B cell (primary cell): ENCODE data around the gene RMND5A. TPM values are rescaled to one million over a fixed set of nuclear protein-coding genes. Genes with fewer than 3 reads are reported as not detected.
"Not testable (repeated sequence)": the region's sequence is repeated elsewhere in the genome, so short reads cannot be mapped to it uniquely, and the experiment has no call there.

Experiments used
- ATAC-seq: fragments of 200-7000 bp; cut with Tn5 transposase; one replicate; pipeline ENCODE4 v1.10.0; 2021; ENCODE audit warnings: low read depth, mild to moderate bottlenecking, moderate number of reproducible peaks, moderate library complexity
- CTCF ChIA-PET: fragments of 350-600 bp; sonication (Branson Sonifier 250); formaldehyde crosslinking; loops from one replicate; lab custom pipeline; 2021; ENCODE audit warnings: antibody characterized with exemption, inconsistent platforms; lab: Charles Lee
- POLR2A ChIA-PET: fragments of 350-600 bp; sonication (Branson Sonifier 250); formaldehyde crosslinking; loops from one replicate; lab custom pipeline; 2021; ENCODE audit warnings: antibody characterized with exemption; lab: Charles Lee
- DNase-seq: peaks from one replicate; pipeline ENCODE4 v3.0.0; 2013
- H2AFZ ChIP-seq: 2 replicates; pipeline ENCODE4 v1.6.1; 2012; ENCODE audit warnings: mild to moderate bottlenecking, low read depth, low read length; ENCODE audit not compliant: insufficient read depth, poor library complexity, severe bottlenecking
- H3K27ac ChIP-seq, 2 donors: 1 replicate in 1 of 2; 2 replicates in 1 of 2; pipeline ENCODE4 v1.5.1; 2012 to 2013; ENCODE audit warnings: low read length in 2 of 2, mild to moderate bottlenecking in 2 of 2, moderate library complexity in 1 of 2
- H3K27me3 ChIP-seq, 4 experiments: fragments of 200-600 bp in 1 of 4; sonication (generic) in 1 of 4; replicated peaks in 1 of 4; 1 replicate in 2 of 4; 2 replicates in 2 of 4; pipeline versions ENCODE4 v1.6.1 to v1.7.0; 2013 to 2016; ENCODE audit warnings: low read length in 3 of 4, mild to moderate bottlenecking in 2 of 4, mixed read lengths in 1 of 4, moderate library complexity in 1 of 4; ENCODE audit not compliant: insufficient read depth in 4 of 4, control insufficient read depth in 3 of 4; ENCODE audit errors: control extremely low read depth in 1 of 4
- H3K36me3 ChIP-seq, 2 experiments: replicated peaks in 1 of 2; 1 replicate in 1 of 2; 2 replicates in 1 of 2; pipeline versions ENCODE4 v1.6.1 to v1.7.1; 2013; ENCODE audit warnings: low read length in 1 of 2; ENCODE audit not compliant: insufficient read depth in 2 of 2, control insufficient read depth in 1 of 2; ENCODE audit errors: control extremely low read depth in 1 of 2, extremely low read depth in 1 of 2
- H3K4me1 ChIP-seq, 2 donors: fragments of 200-600 bp in 1 of 2; sonication (generic) in 1 of 2; 1 replicate in 1 of 2; 2 replicates in 1 of 2; pipeline versions ENCODE4 v1.5.1 to v1.6.1; 2013 to 2017; ENCODE audit warnings: low read length in 2 of 2; ENCODE audit not compliant: control insufficient read depth in 2 of 2, insufficient read depth in 2 of 2
- H3K4me2 ChIP-seq: replicated peaks from 2 replicates; pipeline ENCODE3; 2012; ENCODE audit warnings: mild to moderate bottlenecking, low read depth, low read length; ENCODE audit not compliant: poor library complexity, severe bottlenecking
- H3K4me3 ChIP-seq, 5 experiments: fragments of 200-600 bp in 1 of 5; sonication (generic) in 1 of 5; 1 replicate in 3 of 5; 2 replicates in 2 of 5; pipeline versions ENCODE4 v1.5.1 to v1.7.0; 2011 to 2016; ENCODE audit warnings: low read length in 4 of 5, mild to moderate bottlenecking in 4 of 5, low read depth in 2 of 5, control low read depth in 1 of 5, moderate library complexity in 1 of 5; ENCODE audit not compliant: insufficient read depth in 1 of 5; ENCODE audit errors: control extremely low read depth in 1 of 5, extremely low read depth in 1 of 5
- H3K79me2 ChIP-seq: fragments of 200-600 bp; sonication (generic); one replicate; pipeline ENCODE4 v1.6.0; 2016; ENCODE audit warnings: low read length; ENCODE audit not compliant: control insufficient read depth, insufficient read depth
- H3K9ac ChIP-seq: fragments of 200-600 bp; sonication (generic); 2 replicates; pipeline ENCODE4 v1.6.1; 2017; ENCODE audit warnings: mild to moderate bottlenecking, low read length, moderate library complexity
- H3K9me3 ChIP-seq, 3 donors: one replicate each; pipeline versions ENCODE4 v1.6.1 to v1.7.1; 2013; ENCODE audit warnings: low read length in 2 of 3; ENCODE audit not compliant: control insufficient read depth in 2 of 3, insufficient read depth in 1 of 3; ENCODE audit errors: control extremely low read depth in 1 of 3
- H4K20me1 ChIP-seq: 2 replicates; pipeline ENCODE4 v1.6.0; 2012; ENCODE audit warnings: mild to moderate bottlenecking, low read length; ENCODE audit not compliant: insufficient read depth, control insufficient read depth, poor library complexity, severe bottlenecking
- H3K27ac Mint-ChIP-seq: one replicate; pipeline ENCODE4 v1.8.0; 2021; ENCODE audit warnings: mixed read lengths
- H3K27me3 Mint-ChIP-seq: one replicate; pipeline ENCODE4 v1.8.0; 2021; ENCODE audit warnings: mixed read lengths
- H3K4me1 Mint-ChIP-seq: one replicate; pipeline ENCODE4 v1.8.0; 2021; ENCODE audit warnings: mixed read lengths
- H3K4me3 Mint-ChIP-seq: one replicate; pipeline ENCODE4 v1.8.0; 2021; ENCODE audit warnings: mixed read lengths
- H3K9me3 Mint-ChIP-seq: one replicate; pipeline ENCODE4 v1.8.0; 2022; ENCODE audit warnings: mixed read lengths; ENCODE audit not compliant: insufficient read depth
- WGBS: methylation state at CpG from one replicate; pipeline ENCODE4 v1.1.5; 2013; ENCODE audit warnings: missing lambda C conversion rate; ENCODE audit not compliant: insufficient coverage; 5-methylcytosine and 5-hydroxymethylcytosine counted together
- intact Hi-C: fragments of 100-400 bp; cut with micrococcal nuclease; formaldehyde crosslinking; loops from one replicate; pipeline ENCODE4 v1.10.0; 2022
- polyA plus RNA-seq: library from polyadenylated mRNA; depleted of rRNA; stranded (reverse); fragments of >200 nt; gene quantifications from 2 replicates; pipeline ENCODE4 v1.2.3, GENCODE V29; 2012
- total RNA-seq, 2 donors: library from RNA; stranded (reverse); fragments of 120-200 nt in 1 of 2; gene quantifications; 1 replicate in 1 of 2; 2 replicates in 1 of 2; pipeline versions ENCODE4 v1.2.3 to v1.2.4, GENCODE V29; 2013 to 2022

The RMND5A gene
- total and polyA plus RNA-seq, 2 donors (not counting 1 experiment from before 2014, with no cell fraction given): 13.0 to 33.7 TPM

DNA sequence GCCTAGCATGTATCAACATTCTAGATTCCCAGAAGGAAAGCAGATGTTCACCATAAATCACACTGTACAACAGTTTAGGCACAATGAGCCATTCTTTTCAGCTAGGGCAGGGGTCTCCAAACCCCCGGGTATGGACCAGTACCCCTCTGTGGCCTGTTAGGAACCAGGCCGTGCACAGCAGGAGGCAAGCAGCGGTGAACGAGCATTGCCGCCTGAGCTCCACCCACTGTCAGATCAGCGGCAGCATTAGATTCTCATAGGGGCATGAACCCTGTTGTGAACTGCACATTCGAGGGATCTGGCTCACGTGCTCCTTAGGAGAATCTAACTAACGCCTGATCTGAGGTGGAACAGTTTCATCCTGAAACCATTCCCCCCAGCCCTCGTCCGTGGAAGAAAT is 19.8 kb downstream of the RMND5A start:
- no CpG with 5 or more reads among the region's 11 CpGs for WGBS
- H3K27me3 Mint-ChIP-seq, H3K4me2 ChIP-seq, intact Hi-C loops, H3K4me3 Mint-ChIP-seq, H2AFZ ChIP-seq, H3K9me3 ChIP-seq, H3K4me3 ChIP-seq, POLR2A ChIA-PET, H3K4me1 ChIP-seq, H3K9ac ChIP-seq, ATAC-seq, H3K9me3 Mint-ChIP-seq, H3K27me3 ChIP-seq, H3K27ac ChIP-seq, H3K27ac Mint-ChIP-seq, CTCF ChIA-PET, DNase-seq: not testable (repeated sequence)
- peaks cover 14% of the 10 kb centered on the region for H4K20me1 ChIP-seq
- H3K36me3 ChIP-seq: peaks cover 2 to 13% of the 10 kb centered on the region in 2 experiments
- H3K4me1 Mint-ChIP-seq: peaks cover 10% of the 10 kb centered on the region
- peaks cover 22% of the 10 kb centered on the region for H3K79me2 ChIP-seq

DNA sequence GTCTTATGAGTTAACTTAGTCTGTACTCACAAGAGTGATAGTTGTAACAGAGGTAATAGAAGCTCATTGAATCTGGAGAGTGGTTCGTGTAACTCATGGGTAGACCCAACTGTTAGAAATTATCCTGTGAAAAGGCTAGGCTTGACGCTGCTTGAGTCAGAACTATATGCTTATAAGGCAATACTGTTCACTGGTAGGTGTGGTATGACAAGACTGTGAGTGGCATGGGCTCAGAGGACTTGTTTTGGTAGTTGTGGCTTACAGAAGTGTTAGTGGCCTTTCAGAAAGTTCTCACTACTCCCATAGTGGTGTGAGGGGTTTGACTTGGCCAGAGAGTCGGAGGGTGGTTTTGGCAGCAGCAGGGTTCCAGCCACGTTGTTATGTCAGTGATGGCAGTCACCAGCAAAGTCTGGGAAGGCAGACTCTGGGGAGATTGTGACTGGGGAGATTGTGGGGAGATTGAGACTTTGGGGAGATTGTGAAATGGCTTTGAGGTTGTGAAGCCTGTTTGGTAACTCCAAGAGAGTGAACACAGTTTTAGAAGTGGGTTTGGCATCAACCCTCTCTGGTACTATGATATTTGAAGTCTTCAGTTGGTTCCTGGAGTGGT is 21.9 kb downstream of the RMND5A start:
- H3K4me1 ChIP-seq, H3K4me3 ChIP-seq, CTCF ChIA-PET, H3K9me3 Mint-ChIP-seq, H2AFZ ChIP-seq, H3K27me3 Mint-ChIP-seq, H3K9ac ChIP-seq, DNase-seq, POLR2A ChIA-PET, ATAC-seq, intact Hi-C loops, H3K27ac Mint-ChIP-seq, H3K27ac ChIP-seq, H3K4me3 Mint-ChIP-seq, H3K4me2 ChIP-seq, H3K27me3 ChIP-seq, H3K9me3 ChIP-seq: not testable (repeated sequence)
- no CpG with 5 or more reads among the region's 4 CpGs for WGBS
- Histone ChIP-seq H3K79me2 (peaks cover 38% of the 10 kb centered on the region), H4K20me1 (peaks cover 33% of the 10 kb centered on the region), H3K36me3 (peaks cover 2 to 13% of the 10 kb centered on the region in 2 experiments)
- peaks cover 28% of the 10 kb centered on the region for H3K4me1 Mint-ChIP-seq
